Common myeloid progenitor, CD34-positive (primary cell): ENCODE results near the gene GRID2.

Source experiments
- CTCF ChIA-PET: fragments of 350-600 bp; sonication (Branson Sonifier 250); formaldehyde crosslinking; loops from one replicate; lab custom pipeline; 2021; ENCODE audit warnings: antibody characterized with exemption; lab: Charles Lee
- POLR2A ChIA-PET: fragments of 350-600 bp; sonication (Branson Sonifier 250); formaldehyde crosslinking; loops from one replicate; lab custom pipeline; 2021; ENCODE audit warnings: antibody characterized with exemption; lab: Charles Lee
- DNase-seq, 3 donors: peaks; one replicate each; pipeline versions ENCODE4 v3.0.0 to v3.0.0-alpha.2; 2013
- H3K27ac ChIP-seq, 2 experiments: 1 replicate in 1 of 2; 2 replicates in 1 of 2; pipeline ENCODE4 v1.7.0; 2013; ENCODE audit warnings: inconsistent platforms in 2 of 2, low read length in 2 of 2, mild to moderate bottlenecking in 2 of 2, low read depth in 1 of 2, moderate library complexity in 1 of 2; ENCODE audit not compliant: severe bottlenecking in 2 of 2, insufficient read depth in 1 of 2, poor library complexity in 1 of 2
- H3K27me3 ChIP-seq, 5 experiments: replicated peaks in 2 of 5; 1 replicate in 3 of 5; 2 replicates in 2 of 5; pipeline versions ENCODE4 v1.6.1 to v1.7.0; 2013; ENCODE audit warnings: low read length in 4 of 5, mild to moderate bottlenecking in 2 of 5, moderate library complexity in 2 of 5, inconsistent platforms in 1 of 5; ENCODE audit not compliant: insufficient read depth in 5 of 5, control insufficient read depth in 4 of 5
- H3K36me3 ChIP-seq, 4 experiments: 1 replicate in 2 of 4; 2 replicates in 2 of 4; pipeline versions ENCODE4 v1.6.1 to v1.7.0; 2013; ENCODE audit warnings: low read length in 3 of 4, control low read depth in 1 of 4, mild to moderate bottlenecking in 1 of 4; ENCODE audit not compliant: control insufficient read depth in 4 of 4, insufficient read depth in 4 of 4
- H3K4me1 ChIP-seq, 4 experiments: 1 replicate in 3 of 4; 2 replicates in 1 of 4; pipeline versions ENCODE4 v1.6.1 to v1.7.1; 2013; ENCODE audit warnings: low read length in 3 of 4, mild to moderate bottlenecking in 3 of 4, control low read depth in 1 of 4, inconsistent platforms in 1 of 4, moderate library complexity in 1 of 4; ENCODE audit not compliant: control insufficient read depth in 4 of 4, insufficient read depth in 4 of 4; ENCODE audit errors: control extremely low read depth in 1 of 4
- H3K4me3 ChIP-seq, 7 experiments: 1 replicate in 4 of 7; 2 replicates in 3 of 7; pipeline versions ENCODE4 v1.5.1 to v1.7.0; 2013; ENCODE audit warnings: mild to moderate bottlenecking in 7 of 7, low read length in 6 of 7, moderate library complexity in 6 of 7, inconsistent platforms in 2 of 7, low read depth in 2 of 7, control low read depth in 1 of 7; ENCODE audit not compliant: insufficient read depth in 4 of 7, control insufficient read depth in 1 of 7; ENCODE audit errors: extremely low read depth in 1 of 7
- H3K9me3 ChIP-seq, 5 experiments: 1 replicate in 4 of 5; 2 replicates in 1 of 5; pipeline versions ENCODE4 v1.6.1 to v1.7.1; 2013; ENCODE audit warnings: low read length in 4 of 5, mild to moderate bottlenecking in 2 of 5, inconsistent platforms in 1 of 5, low read depth in 1 of 5, moderate library complexity in 1 of 5; ENCODE audit not compliant: control insufficient read depth in 4 of 5, insufficient read depth in 2 of 5; ENCODE audit errors: control extremely low read depth in 1 of 5
- WGBS: methylation state at CpG from one replicate; pipeline ENCODE4 v1.1.5; 2013; ENCODE audit not compliant: insufficient coverage; 5-methylcytosine and 5-hydroxymethylcytosine counted together

Gene GRID2

DNA sequence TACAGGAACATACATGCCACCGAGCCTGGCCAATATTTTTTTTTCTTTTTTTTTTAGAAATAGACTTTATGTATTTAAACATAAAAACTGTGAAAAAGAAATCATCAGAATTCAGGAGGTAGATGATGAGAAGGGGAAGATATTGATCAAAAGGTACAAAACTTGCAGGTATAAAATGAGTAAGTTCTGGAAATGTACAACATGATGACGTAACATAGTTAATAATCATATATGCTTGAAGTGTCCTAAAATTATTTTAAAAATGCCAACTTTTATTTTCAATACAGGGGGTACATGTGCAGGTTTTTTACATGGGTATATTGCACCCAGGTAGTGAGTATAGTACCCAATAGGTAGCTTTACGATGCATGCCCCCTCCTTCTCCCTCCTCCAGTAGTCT is 337.6 kb downstream of the GRID2 start:
- POLR2A ChIA-PET: interaction anchor here (0.6 kb wide), 1 partner anchor 52 kb away, joined by 3 read pairs; no protein-coding TSS in a partner anchor
- no peaks in the 10 kb centered on the region for H3K9me3 ChIP-seq
- no peak overlapping the region for H3K27ac ChIP-seq
- no peaks in the 10 kb centered on the region for H3K4me1 ChIP-seq
- no peaks in the 10 kb centered on the region for H3K36me3 ChIP-seq
- no peaks in the 10 kb centered on the region for H3K27me3 ChIP-seq
- no peak overlapping the region for H3K4me3 ChIP-seq
- WGBS: no CpG with 5 or more reads among the region's 3 CpGs
- no peak for DNase-seq
- CTCF ChIA-PET: no interaction called here

DNA sequence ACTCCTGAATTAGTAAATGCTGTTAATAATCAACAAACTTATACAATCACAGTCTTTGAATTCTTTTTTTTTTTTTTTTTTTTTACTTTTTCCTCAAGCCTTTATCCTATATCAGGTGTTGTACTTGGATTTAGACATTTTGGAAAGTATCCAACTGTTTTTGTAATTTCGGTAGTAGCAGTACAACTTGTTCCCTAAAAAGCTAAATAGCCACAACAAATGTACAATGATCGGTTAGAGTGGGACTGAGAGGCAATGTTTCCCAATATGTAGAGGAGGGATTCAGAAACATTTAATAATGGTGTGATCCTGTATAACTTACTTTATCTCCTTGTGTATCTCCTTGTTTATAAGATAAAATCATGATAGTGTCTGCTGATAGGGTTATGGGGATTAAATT is 343.1 kb downstream of the GRID2 start:
- no peak overlapping the region for H3K4me3 ChIP-seq
- CTCF ChIA-PET: no interaction called here
- POLR2A ChIA-PET: interaction anchor here (0.7 kb wide), 1 partner anchor 23 kb away, joined by 5 read pairs; no protein-coding TSS in a partner anchor
- H3K9me3 ChIP-seq: no peaks in the 10 kb centered on the region
- no peak for DNase-seq
- H3K36me3 ChIP-seq: no peaks in the 10 kb centered on the region
- no peaks in the 10 kb centered on the region for H3K27me3 ChIP-seq
- no peaks in the 10 kb centered on the region for H3K4me1 ChIP-seq
- WGBS: 94% methylated on average over 2 of the region's 2 CpGs
- no peak overlapping the region for H3K27ac ChIP-seq

DNA sequence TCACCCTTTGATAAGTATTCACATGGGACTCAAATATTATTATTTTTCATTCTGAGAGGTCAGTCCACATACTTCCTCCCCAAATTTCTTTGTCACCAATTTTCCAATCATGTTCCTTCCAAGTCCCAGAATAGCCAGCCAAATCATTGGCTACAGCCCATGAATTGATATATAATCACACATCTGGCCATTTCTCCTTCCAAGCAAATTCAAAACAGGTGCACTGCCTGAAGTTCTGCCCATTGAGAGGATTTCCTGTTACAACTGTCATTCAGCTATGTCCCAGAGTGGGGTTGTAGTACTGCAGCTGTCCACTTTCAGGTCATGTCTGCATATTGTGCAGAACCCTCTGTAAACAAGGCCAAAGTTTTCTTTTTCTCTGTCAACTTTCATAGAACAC is 347.8 kb downstream of the GRID2 start:
- H3K36me3 ChIP-seq: no peaks in the 10 kb centered on the region
- H3K4me3 ChIP-seq: no peak overlapping the region
- no peak for DNase-seq
- ChIA-PET CTCF (no interaction called here), POLR2A (no interaction called here)
- no peaks in the 10 kb centered on the region for H3K4me1 ChIP-seq
- H3K27ac ChIP-seq: no peak overlapping the region
- no peaks in the 10 kb centered on the region for H3K27me3 ChIP-seq
- no peaks in the 10 kb centered on the region for H3K9me3 ChIP-seq

DNA sequence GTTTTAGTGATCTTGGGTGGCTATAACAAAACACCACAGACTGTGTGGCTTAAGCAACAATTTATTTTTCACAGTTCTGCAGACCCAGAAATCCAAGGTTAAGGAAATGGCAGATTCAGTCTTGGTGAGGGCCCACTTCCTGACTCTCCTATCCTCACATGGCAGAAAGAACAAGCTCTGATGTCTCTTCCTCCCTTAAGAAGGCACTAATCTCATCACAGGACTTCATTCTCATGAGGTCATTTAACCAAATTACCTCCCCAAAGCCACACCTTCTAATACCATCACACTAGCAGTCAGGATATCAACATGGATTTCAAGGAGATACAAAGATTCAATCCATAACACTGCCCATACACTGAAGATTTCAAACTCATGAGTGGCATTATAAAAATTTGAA is 350.3 kb downstream of the GRID2 start:
- ChIA-PET CTCF (no interaction called here), POLR2A (no interaction called here)
- H3K27ac ChIP-seq: no peak overlapping the region
- no peak overlapping the region for H3K4me3 ChIP-seq
- H3K27me3 ChIP-seq: no peaks in the 10 kb centered on the region
- H3K9me3 ChIP-seq: no peaks in the 10 kb centered on the region
- no peak for DNase-seq
- no peaks in the 10 kb centered on the region for H3K4me1 ChIP-seq
- H3K36me3 ChIP-seq: no peaks in the 10 kb centered on the region

DNA sequence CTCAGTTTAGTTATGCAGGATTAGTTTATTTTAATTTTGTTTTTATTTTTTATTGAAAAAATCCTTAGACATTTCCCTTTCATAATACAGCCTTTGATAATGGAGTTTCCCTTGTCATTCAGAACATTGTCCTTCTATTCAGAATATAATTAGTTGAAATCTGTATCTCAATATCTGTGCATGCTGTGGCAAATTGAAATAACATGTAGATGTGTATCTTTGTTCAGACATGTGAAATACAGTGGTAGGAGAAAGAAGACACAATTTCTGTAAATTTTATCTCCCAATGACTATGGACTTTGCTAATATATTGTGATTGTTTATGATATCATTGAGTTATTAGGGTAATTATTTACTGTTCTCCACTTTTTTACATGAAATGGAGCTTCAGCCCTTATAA is 353.9 kb downstream of the GRID2 start:
- Histone ChIP-seq H3K36me3 (no peaks in the 10 kb centered on the region), H3K9me3 (no peaks in the 10 kb centered on the region), H3K27me3 (no peaks in the 10 kb centered on the region), H3K4me3 (no peak overlapping the region), H3K27ac (no peak overlapping the region), H3K4me1 (no peaks in the 10 kb centered on the region)
- ChIA-PET CTCF (interaction anchor here (0.9 kb wide), 1 partner anchor 13 kb away, joined by 4 read pairs; no protein-coding TSS in a partner anchor), POLR2A (no interaction called here)
- no peak for DNase-seq

DNA sequence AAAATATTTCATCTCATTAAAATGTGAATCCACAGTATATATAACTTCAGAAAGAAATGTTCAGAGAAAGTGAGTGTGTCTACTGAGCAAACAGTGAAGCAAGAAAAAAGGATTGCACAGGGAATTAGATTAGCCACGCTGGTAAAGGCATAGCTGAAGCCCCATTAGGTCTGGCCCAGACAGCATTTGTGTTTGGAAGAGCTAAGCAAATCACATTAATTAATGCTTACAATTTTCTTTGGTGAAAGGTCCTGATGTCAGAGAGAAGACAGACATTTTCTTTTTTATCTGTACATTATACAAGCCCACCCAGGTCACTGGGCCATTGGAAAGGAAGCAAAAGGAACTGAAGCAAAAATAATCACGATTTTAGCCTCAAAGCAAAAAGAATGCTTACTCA is 354.6 kb downstream of the GRID2 start:
- Histone ChIP-seq H3K4me3 (no peak overlapping the region), H3K9me3 (no peaks in the 10 kb centered on the region), H3K4me1 (no peaks in the 10 kb centered on the region), H3K36me3 (no peaks in the 10 kb centered on the region), H3K27ac (no peak overlapping the region), H3K27me3 (no peaks in the 10 kb centered on the region)
- ChIA-PET POLR2A (no interaction called here), CTCF (no interaction called here)
- WGBS: no CpG with 5 or more reads among the region's 2 CpGs
- no peak for DNase-seq

DNA sequence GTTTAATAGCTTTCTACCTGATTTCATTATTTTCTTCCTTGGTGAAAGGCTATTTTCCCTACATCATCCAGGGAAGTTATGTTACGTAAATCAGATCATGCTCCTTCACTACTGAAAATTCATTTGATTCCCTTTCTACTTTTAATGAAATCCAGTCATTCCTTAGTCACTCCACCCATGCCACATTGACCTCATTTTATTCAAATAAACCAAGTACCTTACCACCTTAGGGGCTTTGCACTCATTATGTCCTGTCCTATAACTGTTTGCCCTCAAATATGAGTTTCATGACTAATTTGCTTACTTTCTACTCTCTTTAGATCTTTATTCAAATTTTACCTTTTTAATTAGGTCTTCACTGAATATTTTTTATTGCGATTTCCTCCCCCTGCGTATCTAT is 374.0 kb downstream of the GRID2 start:
- ChIA-PET POLR2A (no interaction called here), CTCF (no interaction called here)
- H3K4me3 ChIP-seq: no peak overlapping the region
- H3K27ac ChIP-seq: no peak overlapping the region
- no peaks in the 10 kb centered on the region for H3K36me3 ChIP-seq
- H3K27me3 ChIP-seq: no peaks in the 10 kb centered on the region
- no peak for DNase-seq
- WGBS: 100% methylated on average over 1 of the region's 3 CpGs
- H3K9me3 ChIP-seq: peaks cover 0 to 2% (median 0%) of the 10 kb centered on the region in 5 experiments
- no peaks in the 10 kb centered on the region for H3K4me1 ChIP-seq
